Adipose tissue (tissue), 3 donors: ENCODE data around the gene SMIM1. TPM values are rescaled to one million over a fixed set of nuclear protein-coding genes. Genes with fewer than 3 reads are reported as not detected.

Experiments used
- H3K27ac ChIP-seq: one replicate; pipeline ENCODE4 v1.5.1; 2013; ENCODE audit warnings: low read depth, low read length
- WGBS, 3 donors: extraction: QIAGEN DNeasy Blood & Tissue Kit; methylation state at CpG; one replicate each; pipeline ENCODE4 v1.1.7; 2013; 5-methylcytosine and 5-hydroxymethylcytosine counted together
- polyA plus RNA-seq, 3 donors: library from polyadenylated mRNA; stranded (reverse); fragments of 200-250 nt; gene quantifications; one replicate each; pipeline ENCODE4 v1.2.3, GENCODE V29; 2013
- donor health status: healthy with polysubstance abuse.
- donor health status: Bipolar disorder and iron deficiency.
- donor health status: healthy.

The SMIM1 gene
- polyA plus RNA-seq, 3 donors: 1.8 to 8.2 (median 3.7) TPM

- no peak overlapping the region for H3K27ac ChIP-seq
- WGBS, 3 donors: 27 to 62% (median 59%) methylated on average over 30 to 32 of the region's 32 CpGs
Observed at GRCh38 chr1:3771108-3772026, 1.2 kb upstream of the SMIM1 start.

- H3K27ac ChIP-seq: no peak overlapping the region
- WGBS, 3 donors: 1% methylated on average over 30 to 59 of the region's 61 CpGs
Observed at GRCh38 chr1:3772027-3772714, 378 bp upstream of the SMIM1 start.

GRCh38 chr1:3773572-3774275 is 1.2 kb downstream of the SMIM1 start:
- no peak overlapping the region for H3K27ac ChIP-seq
- WGBS, 3 donors: 76 to 82% (median 78%) methylated on average over 16 of the region's 16 CpGs

- WGBS, 3 donors: 74 to 78% (median 75%) methylated on average over 17 to 19 of the region's 19 CpGs
- no peak overlapping the region for H3K27ac ChIP-seq
Observed at GRCh38 chr1:3774276-3774945, 1.9 kb downstream of the SMIM1 start.

- H3K27ac ChIP-seq: no peak overlapping the region
- WGBS, 3 donors: 34 to 58% (median 39%) methylated on average over 17 of the region's 17 CpGs
Observed at GRCh38 chr1:3774946-3775489, 2.5 kb downstream of the SMIM1 start.

- H3K27ac ChIP-seq: no peak overlapping the region
- 30 to 37% (median 35%) methylated on average over 24 to 27 of the region's 27 CpGs for WGBS, 3 donors
Observed at GRCh38 chr1:3775490-3776230, 3.1 kb downstream of the SMIM1 start.

- 74 to 80% (median 75%) methylated on average over 21 of the region's 21 CpGs for WGBS, 3 donors
Observed at GRCh38 chr1:3776231-3776961, 3.8 kb downstream of the SMIM1 start.

GRCh38 chr1:3777078-3777547 is 4.6 kb downstream of the SMIM1 start:
- 82 to 88% (median 87%) methylated on average over 10 of the region's 10 CpGs for WGBS, 3 donors
- no peak overlapping the region for H3K27ac ChIP-seq

More at GRCh38 chr1:3776231-3776961, 3.8 kb downstream of the SMIM1 start:
- H3K27ac ChIP-seq: no peak overlapping the region

- WGBS, 3 donors: 78 to 87% (median 81%) methylated on average over 20 of the region's 20 CpGs
- no peak overlapping the region for H3K27ac ChIP-seq
Observed at GRCh38 chr1:3777647-3778589, 5.4 kb downstream of the SMIM1 start.

- no peak overlapping the region for H3K27ac ChIP-seq
- WGBS, 3 donors: 69 to 83% (median 82%) methylated on average over 13 to 14 of the region's 14 CpGs
Observed at GRCh38 chr1:3778590-3779264, 6.2 kb downstream of the SMIM1 start.

GRCh38 chr1:3779265-3779911 is 6.8 kb downstream of the SMIM1 start:
- 90 to 91% (median 91%) methylated on average over 23 of the region's 23 CpGs for WGBS, 3 donors
- no peak overlapping the region for H3K27ac ChIP-seq

- WGBS, 3 donors: 86 to 93% (median 92%) methylated on average over 20 of the region's 20 CpGs
- H3K27ac ChIP-seq: no peak overlapping the region
Observed at GRCh38 chr1:3779912-3780416, 7.4 kb downstream of the SMIM1 start.

- no peak overlapping the region for H3K27ac ChIP-seq
- 85 to 93% (median 92%) methylated on average over 21 of the region's 21 CpGs for WGBS, 3 donors
Observed at GRCh38 chr1:3780901-3781300, 8.4 kb downstream of the SMIM1 start.

GRCh38 chr1:3783651-3784474 is 11.3 kb downstream of the SMIM1 start:
- 90 to 92% (median 90%) methylated on average over 29 to 30 of the region's 30 CpGs for WGBS, 3 donors
- H3K27ac ChIP-seq: no peak overlapping the region
